ENCODE measurements around the gene NXPH2. TPM values are rescaled to one million over a fixed set of nuclear protein-coding genes. Genes with fewer than 3 reads are reported as not detected.

The NXPH2 gene
- total RNA-seq, result not detected
- long read RNA-seq, result 0 reads

- intact Hi-C loops (cut with DNase I), result loop anchor here (10.0 kb wide), 3 partner anchors 285 to 865 kb away; no protein-coding TSS in a partner anchor
- DNase-seq (ENCODE audit: low spot score), result no peak
These were observed at the start of gene NXPH2 for GRCh38 chr2:138779781-138780445. Gene NXPH2, minus strand, starts transcription at chr2:138780390. Its CDS starts 149 bp downstream, at chr2:138780241.

- DNase-seq (ENCODE audit: low spot score), result no peak
- intact Hi-C loops (cut with DNase I), result loop anchor here (5.0 kb wide), 1 partner anchor 917 kb away; no protein-coding TSS in a partner anchor
These were observed 49.2 kb upstream of the NXPH2 start for GRCh38 chr2:138829326-138829919.

- DNase-seq (ENCODE audit: low spot score), result no peak
- intact Hi-C loops (cut with DNase I), result loop anchor here (5.0 kb wide), 1 partner anchor 915 kb away; no protein-coding TSS in a partner anchor
These were observed 47.4 kb upstream of the NXPH2 start for GRCh38 chr2:138827426-138828054.

GRCh38 chr2:138823666-138824065, 43.5 kb upstream of the NXPH2 start:
- no peak for DNase-seq (ENCODE audit: low spot score)
- intact Hi-C loops (cut with DNase I), result no loop called here

GRCh38 chr2:138819964-138820363, 39.8 kb upstream of the NXPH2 start:
- DNase-seq (ENCODE audit: low spot score), result no peak
- intact Hi-C loops (cut with DNase I), result no loop called here

- intact Hi-C loops (cut with DNase I), result no loop called here
- DNase-seq (ENCODE audit: low spot score), result no peak
These were observed 38.4 kb upstream of the NXPH2 start for GRCh38 chr2:138818556-138818955.

GRCh38 chr2:138814123-138814898, 34.1 kb upstream of the NXPH2 start:
- intact Hi-C loops (cut with DNase I), result no loop called here

GRCh38 chr2:138811431-138811830, 31.2 kb upstream of the NXPH2 start:
- no peak for DNase-seq (ENCODE audit: low spot score)
- intact Hi-C loops (cut with DNase I), result no loop called here

More at GRCh38 chr2:138814123-138814898, 34.1 kb upstream of the NXPH2 start:
- no peak for DNase-seq (ENCODE audit: low spot score)

GRCh38 chr2:138794724-138795123, 14.5 kb upstream of the NXPH2 start:
- intact Hi-C loops (cut with DNase I), result no loop called here
- no peak for DNase-seq (ENCODE audit: low spot score)

GRCh38 chr2:138787053-138787666, 7.0 kb upstream of the NXPH2 start:
- DNase-seq (ENCODE audit: low spot score), result no peak
- intact Hi-C loops (cut with DNase I), result loop anchor here (10.0 kb wide), 3 partner anchors 292 to 872 kb away; no protein-coding TSS in a partner anchor

GRCh38 chr2:138782383-138782782, 2.2 kb upstream of the NXPH2 start:
- no peak for DNase-seq (ENCODE audit: low spot score)
- intact Hi-C loops (cut with DNase I), result loop anchor here (10.0 kb wide), 3 partner anchors 288 to 868 kb away; no protein-coding TSS in a partner anchor

GRCh38 chr2:138780908-138781307, 718 bp upstream of the NXPH2 start:
- no peak for DNase-seq (ENCODE audit: low spot score)
- intact Hi-C loops (cut with DNase I), result loop anchor here (10.0 kb wide), 3 partner anchors 286 to 866 kb away; no protein-coding TSS in a partner anchor

- intact Hi-C loops (cut with DNase I), result loop anchor here (10.0 kb wide), 3 partner anchors 286 to 866 kb away; no protein-coding TSS in a partner anchor
- DNase-seq (ENCODE audit: low spot score), result no peak
These were observed 273 bp upstream of the NXPH2 start for GRCh38 chr2:138780446-138780880.

- intact Hi-C loops (cut with DNase I), result no loop called here
- DNase-seq (ENCODE audit: low spot score), result no peak
These were observed 797 bp downstream of the NXPH2 start for GRCh38 chr2:138779406-138779780.

GRCh38 chr2:138777996-138778395, 2.2 kb downstream of the NXPH2 start:
- no peak for DNase-seq (ENCODE audit: low spot score)
- intact Hi-C loops (cut with DNase I), result no loop called here

- no peak for DNase-seq (ENCODE audit: low spot score)
- intact Hi-C loops (cut with DNase I), result no loop called here
These were observed 4.5 kb downstream of the NXPH2 start for GRCh38 chr2:138775736-138776135.

GRCh38 chr2:138771534-138771933, 8.7 kb downstream of the NXPH2 start:
- DNase-seq (ENCODE audit: low spot score), result no peak
- intact Hi-C loops (cut with DNase I), result no loop called here

GRCh38 chr2:138767101-138767500, 13.1 kb downstream of the NXPH2 start:
- intact Hi-C loops (cut with DNase I), result no loop called here
- DNase-seq (ENCODE audit: low spot score), result no peak

GRCh38 chr2:138766464-138766863, 13.7 kb downstream of the NXPH2 start:
- DNase-seq (ENCODE audit: low spot score), result no peak
- intact Hi-C loops (cut with DNase I), result no loop called here

All from cardiac septum (tissue), 1 donor.